HK-2 (cell line): ENCODE data around the gene SUCO.
"Not testable (repeated sequence)": the region's sequence is repeated elsewhere in the genome, so short reads cannot be mapped to it uniquely, and the experiment has no call there.

Source experiments
- DNase-seq: peaks from one replicate; pipeline ENCODE4 v3.0.0-alpha.2; 2018; ENCODE audit not compliant: unreplicated experiment

Gene SUCO

GRCh38 chr1:172559572-172560210, 26.7 kb downstream of the SUCO start:
- no peak for DNase-seq

GRCh38 chr1:172561252-172561651, 28.3 kb downstream of the SUCO start:
- no peak for DNase-seq

GRCh38 chr1:172566196-172566997, 33.4 kb downstream of the SUCO start:
- no peak for DNase-seq

GRCh38 chr1:172567720-172568119, 34.8 kb downstream of the SUCO start:
- DNase-seq: no peak

- DNase-seq: no peak
Measured at GRCh38 chr1:172574080-172574479, 41.1 kb downstream of the SUCO start.

GRCh38 chr1:172578586-172578985, 45.6 kb downstream of the SUCO start:
- no peak for DNase-seq

GRCh38 chr1:172581273-172581672, 48.3 kb downstream of the SUCO start:
- no peak for DNase-seq

- DNase-seq: no peak
Measured at GRCh38 chr1:172581779-172582178, 48.8 kb downstream of the SUCO start.

GRCh38 chr1:172582889-172583288, 49.9 kb downstream of the SUCO start:
- no peak for DNase-seq

- no peak for DNase-seq
Measured at GRCh38 chr1:172585348-172585747, 52.4 kb downstream of the SUCO start.

- no peak for DNase-seq
Measured at GRCh38 chr1:172585861-172586260, 52.9 kb downstream of the SUCO start.

GRCh38 chr1:172588296-172589291, 55.6 kb downstream of the SUCO start:
- DNase-seq: peak; percentile 54

GRCh38 chr1:172589553-172589952, 56.6 kb downstream of the SUCO start:
- DNase-seq: no peak

- DNase-seq: not testable (repeated sequence)
Measured at GRCh38 chr1:172591429-172591828, 58.5 kb downstream of the SUCO start.

- not testable (repeated sequence) for DNase-seq
Measured at GRCh38 chr1:172595066-172595465, 62.1 kb downstream of the SUCO start.

GRCh38 chr1:172596782-172597181, 63.8 kb downstream of the SUCO start:
- not testable (repeated sequence) for DNase-seq

GRCh38 chr1:172599912-172600311, 67.0 kb downstream of the SUCO start:
- DNase-seq: no peak

- no peak for DNase-seq
Measured at GRCh38 chr1:172600615-172601014, 67.7 kb downstream of the SUCO start.

GRCh38 chr1:172601046-172601630, 68.2 kb downstream of the SUCO start:
- DNase-seq: no peak

- DNase-seq: no peak
Measured at GRCh38 chr1:172602706-172603105, 69.8 kb downstream of the SUCO start.

- DNase-seq: no peak
Measured at GRCh38 chr1:172603816-172604215, 70.9 kb downstream of the SUCO start.

- no peak for DNase-seq
Measured at GRCh38 chr1:172605641-172606040, 72.7 kb downstream of the SUCO start.
